DND-41 (cell line): ENCODE data around the gene MGA.

ENCODE experiments used
- ATAC-seq: fragments of 200-7000 bp; cut with Tn5 transposase; 3 replicates; pipeline ENCODE4 v1.9.1; 2021; ENCODE audit warnings: low read depth; ENCODE audit not compliant: insufficient read depth
- DNase-seq: peaks from one replicate; pipeline ENCODE4 v3.0.0-alpha.2; 2020
- H2AFZ ChIP-seq: 2 replicates; pipeline ENCODE4 v1.6.0; 2012; ENCODE audit warnings: low read depth, low read length
- H3K27ac ChIP-seq: 2 replicates; pipeline ENCODE4 v1.5.1; 2012; ENCODE audit warnings: low read length, inconsistent platforms
- H3K27me3 ChIP-seq: fragments of 200-600 bp; sonication (generic); 2 replicates; pipeline ENCODE4 v1.6.0; 2012; ENCODE audit warnings: low read length, mild to moderate bottlenecking, inconsistent platforms; ENCODE audit not compliant: insufficient read depth, poor library complexity
- H3K36me3 ChIP-seq: 2 replicates; pipeline ENCODE4 v1.5.1; 2012; ENCODE audit warnings: low read length, inconsistent platforms; ENCODE audit not compliant: insufficient read depth
- H3K4me1 ChIP-seq: 2 replicates; pipeline ENCODE4 v1.5.1; 2012; ENCODE audit warnings: mild to moderate bottlenecking, low read length; ENCODE audit not compliant: insufficient read depth
- H3K4me2 ChIP-seq: 2 replicates; pipeline ENCODE4 v1.6.0; 2012; ENCODE audit warnings: mild to moderate bottlenecking, moderate library complexity, low read length, inconsistent platforms; ENCODE audit not compliant: insufficient read depth
- H3K4me3 ChIP-seq, 2 experiments: fragments of 200-600 bp in 1 of 2; shearing (Covaris generic) in 1 of 2; 2 replicates each; pipeline ENCODE4 v1.5.1; 2012 to 2016; ENCODE audit warnings: inconsistent platforms in 2 of 2, low read length in 2 of 2, mild to moderate bottlenecking in 2 of 2, low read depth in 1 of 2, moderate library complexity in 1 of 2
- H3K79me2 ChIP-seq: 2 replicates; pipeline ENCODE4 v1.6.0; 2012; ENCODE audit warnings: low read length, inconsistent platforms; ENCODE audit not compliant: insufficient read depth
- H3K9ac ChIP-seq: 2 replicates; pipeline ENCODE4 v1.6.0; 2012; ENCODE audit warnings: low read depth, mild to moderate bottlenecking, inconsistent platforms, low read length, moderate library complexity
- H3K9me3 ChIP-seq: 2 replicates; pipeline ENCODE4 v1.5.1; 2012; ENCODE audit warnings: low read length, moderate library complexity, mild to moderate bottlenecking, inconsistent platforms; ENCODE audit not compliant: insufficient read depth, severe bottlenecking
- H4K20me1 ChIP-seq: 2 replicates; pipeline ENCODE4 v1.6.0; 2012; ENCODE audit warnings: low read length; ENCODE audit not compliant: insufficient read depth
- EZH2 ChIP-seq: IDR thresholded peaks from 3 replicates; pipeline ENCODE4 v1.6.1; 2012; ENCODE audit warnings: borderline replicate concordance, low read depth, mild to moderate bottlenecking, moderate library complexity, low read length, inconsistent platforms; ENCODE audit not compliant: severe bottlenecking
- TF ChIP-seq, protein P1 (sequence below): IDR thresholded peaks from 2 replicates; pipeline ENCODE4 v1.5.1; 2012; ENCODE audit warnings: borderline replicate concordance, low read length, moderate library complexity, mild to moderate bottlenecking; ENCODE audit not compliant: poor library complexity, severe bottlenecking; ENCODE audit errors: extremely low read depth

The MGA gene

DNA sequence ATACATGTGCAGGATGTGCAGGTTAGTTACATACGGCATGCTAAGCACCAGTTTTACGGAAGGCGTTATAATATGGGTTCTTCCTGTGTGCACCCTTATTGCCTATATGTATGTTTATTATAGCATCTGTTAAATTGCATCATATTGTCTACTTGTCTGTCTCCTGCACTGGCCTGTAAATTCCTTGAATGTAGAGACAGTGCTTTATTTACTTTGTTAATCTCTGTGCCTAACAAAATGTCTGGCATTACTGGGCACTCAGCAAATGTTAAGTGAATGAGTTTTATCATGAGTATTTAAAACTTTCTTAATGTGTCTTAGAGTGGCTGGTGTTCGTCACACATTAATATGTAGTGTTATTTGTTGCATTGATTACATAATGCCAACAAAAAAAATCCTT lies 23.8 kb downstream of the MGA start:
- Histone ChIP-seq H4K20me1 (peaks cover 11% of the 10 kb centered on the region), H2AFZ (no peak overlapping the region), H3K9me3 (no peaks in the 10 kb centered on the region), H3K27me3 (no peaks in the 10 kb centered on the region), H3K36me3 (no peaks in the 10 kb centered on the region), H3K4me3 (no peak overlapping the region), H3K27ac (no peak overlapping the region), H3K4me2 (no peak overlapping the region), H3K4me1 (peaks cover 9% of the 10 kb centered on the region; the same call in 1 of the 2 replicates), H3K79me2 (peaks cover 97% of the 10 kb centered on the region), H3K9ac (no peak overlapping the region)
- no peak for DNase-seq
- TF ChIP-seq, protein P1, sequence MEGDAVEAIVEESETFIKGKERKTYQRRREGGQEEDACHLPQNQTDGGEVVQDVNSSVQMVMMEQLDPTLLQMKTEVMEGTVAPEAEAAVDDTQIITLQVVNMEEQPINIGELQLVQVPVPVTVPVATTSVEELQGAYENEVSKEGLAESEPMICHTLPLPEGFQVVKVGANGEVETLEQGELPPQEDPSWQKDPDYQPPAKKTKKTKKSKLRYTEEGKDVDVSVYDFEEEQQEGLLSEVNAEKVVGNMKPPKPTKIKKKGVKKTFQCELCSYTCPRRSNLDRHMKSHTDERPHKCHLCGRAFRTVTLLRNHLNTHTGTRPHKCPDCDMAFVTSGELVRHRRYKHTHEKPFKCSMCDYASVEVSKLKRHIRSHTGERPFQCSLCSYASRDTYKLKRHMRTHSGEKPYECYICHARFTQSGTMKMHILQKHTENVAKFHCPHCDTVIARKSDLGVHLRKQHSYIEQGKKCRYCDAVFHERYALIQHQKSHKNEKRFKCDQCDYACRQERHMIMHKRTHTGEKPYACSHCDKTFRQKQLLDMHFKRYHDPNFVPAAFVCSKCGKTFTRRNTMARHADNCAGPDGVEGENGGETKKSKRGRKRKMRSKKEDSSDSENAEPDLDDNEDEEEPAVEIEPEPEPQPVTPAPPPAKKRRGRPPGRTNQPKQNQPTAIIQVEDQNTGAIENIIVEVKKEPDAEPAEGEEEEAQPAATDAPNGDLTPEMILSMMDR = no peak
- no peak for TF ChIP-seq EZH2
- ATAC-seq = no peak

DNA sequence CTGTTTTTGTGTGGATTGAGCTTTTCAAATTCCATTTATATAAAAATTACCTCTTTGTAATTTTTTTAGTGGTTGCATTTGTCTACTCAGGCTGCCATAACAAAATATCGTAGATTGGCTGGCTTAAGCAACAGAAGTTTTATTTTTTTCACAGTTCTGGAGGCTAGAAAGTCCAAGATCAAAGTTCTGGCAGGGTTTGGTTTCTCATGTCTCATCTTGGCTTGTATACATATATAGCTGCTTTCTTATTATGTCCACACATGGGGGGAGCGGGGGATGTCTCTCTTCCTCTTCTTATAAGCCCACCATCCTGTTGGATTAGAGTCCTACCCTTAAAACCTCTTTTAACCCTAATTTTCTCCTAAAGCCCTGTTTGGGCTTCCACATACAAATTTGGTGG lies 28.5 kb downstream of the MGA start:
- H4K20me1 ChIP-seq = peaks cover 11% of the 10 kb centered on the region; the same call in 1 of the 2 replicates
- H3K9me3 ChIP-seq = no peaks in the 10 kb centered on the region
- TF ChIP-seq, protein P1 = no peak
- no peak for TF ChIP-seq EZH2
- no peak overlapping the region for H2AFZ ChIP-seq
- no peak overlapping the region for H3K4me2 ChIP-seq
- DNase-seq (no peak), ATAC-seq (no peak)
- peaks cover 33% of the 10 kb centered on the region for H3K4me1 ChIP-seq
- H3K36me3 ChIP-seq = no peaks in the 10 kb centered on the region
- no peak overlapping the region for H3K4me3 ChIP-seq
- no peak overlapping the region for H3K9ac ChIP-seq
- H3K79me2 ChIP-seq = peaks cover 96% of the 10 kb centered on the region
- no peak overlapping the region for H3K27ac ChIP-seq
- H3K27me3 ChIP-seq = no peaks in the 10 kb centered on the region

DNA sequence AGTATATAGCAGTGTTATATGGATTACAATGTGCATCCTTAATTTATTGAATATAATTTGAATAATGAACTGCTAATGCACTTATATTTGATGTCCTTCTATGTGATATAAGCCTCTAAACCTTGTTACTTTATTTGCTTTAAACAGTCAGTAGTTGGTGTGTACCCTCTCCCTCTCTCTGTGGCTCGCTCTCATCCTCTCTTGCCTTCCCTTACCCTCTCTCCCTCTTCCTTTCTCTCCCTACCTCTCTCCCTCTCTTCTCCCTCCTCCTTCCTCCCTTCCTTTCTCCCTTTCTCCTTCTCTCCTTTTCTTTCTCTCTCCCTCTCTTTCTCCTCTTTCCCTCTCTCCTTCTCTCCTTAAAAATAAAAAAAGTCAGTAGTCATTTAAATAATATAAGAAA lies 28.9 kb downstream of the MGA start:
- Histone ChIP-seq H3K4me3 (no peak overlapping the region), H3K27me3 (no peaks in the 10 kb centered on the region), H3K27ac (no peak overlapping the region), H3K9me3 (no peaks in the 10 kb centered on the region), H3K36me3 (no peaks in the 10 kb centered on the region), H2AFZ (no peak overlapping the region), H3K9ac (no peak overlapping the region), H3K4me2 (no peak overlapping the region), H3K79me2 (peaks cover 96% of the 10 kb centered on the region), H4K20me1 (peaks cover 11% of the 10 kb centered on the region; the same call in 1 of the 2 replicates), H3K4me1 (peaks cover 33% of the 10 kb centered on the region)
- DNase-seq (no peak), ATAC-seq (no peak)
- no peak for TF ChIP-seq EZH2
- TF ChIP-seq, protein P1 = no peak

DNA sequence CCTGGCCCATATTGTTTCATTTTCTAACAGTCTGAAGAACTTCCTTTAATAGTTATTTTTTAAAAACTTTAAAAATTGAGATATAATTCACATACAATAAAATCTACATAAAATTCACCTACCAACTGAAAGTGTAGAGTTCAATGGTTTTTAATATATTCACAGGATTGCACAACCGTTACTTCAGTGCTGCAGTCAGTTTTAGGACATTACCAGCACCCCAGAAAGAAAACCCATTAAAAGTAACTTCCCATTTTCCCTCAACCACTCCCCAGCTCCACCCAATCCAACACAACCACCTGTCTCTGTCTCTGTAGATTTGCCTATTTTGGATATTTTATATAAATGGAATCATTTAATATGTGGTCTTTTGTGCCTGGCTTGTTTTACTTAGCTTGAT lies 29.6 kb downstream of the MGA start:
- Histone ChIP-seq H4K20me1 (peaks cover 11% of the 10 kb centered on the region; the same call in 1 of the 2 replicates), H3K9ac (no peak overlapping the region), H3K4me2 (no peak overlapping the region), H3K9me3 (no peaks in the 10 kb centered on the region), H3K4me1 (peaks cover 33% of the 10 kb centered on the region), H3K79me2 (peaks cover 94% of the 10 kb centered on the region), H3K27me3 (no peaks in the 10 kb centered on the region), H3K4me3 (no peak overlapping the region), H3K36me3 (no peaks in the 10 kb centered on the region), H2AFZ (no peak overlapping the region), H3K27ac (no peak overlapping the region)
- no peak for ATAC-seq
- DNase-seq = no peak
- TF ChIP-seq, protein P1 = no peak
- no peak for TF ChIP-seq EZH2
